Measurements from ENCODE around the gene LMF1. TPM values are rescaled to one million over a fixed set of nuclear protein-coding genes. Genes with fewer than 3 reads are reported as not detected.

The LMF1 gene
- polyA plus RNA-seq, 1 donor from 2014 or later, result 16.2 TPM

DNA sequence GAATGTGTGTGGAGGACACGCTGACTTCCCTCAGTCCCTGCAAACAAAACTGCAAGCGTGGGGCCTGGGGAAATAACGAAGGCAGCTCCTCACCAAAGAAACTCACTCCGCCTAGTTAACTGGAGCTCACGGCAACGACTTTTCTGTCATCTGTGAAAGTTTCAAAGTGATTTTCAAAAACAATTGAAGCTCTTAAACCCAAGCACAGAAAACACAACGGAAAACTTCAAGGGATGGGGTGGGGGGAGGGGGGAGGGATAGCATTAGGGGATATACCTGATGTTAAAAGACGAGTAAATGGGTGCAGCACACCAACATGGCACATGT lies 167.1 kb downstream of the LMF1 start:
- TF ChIP-seq, protein P1, sequence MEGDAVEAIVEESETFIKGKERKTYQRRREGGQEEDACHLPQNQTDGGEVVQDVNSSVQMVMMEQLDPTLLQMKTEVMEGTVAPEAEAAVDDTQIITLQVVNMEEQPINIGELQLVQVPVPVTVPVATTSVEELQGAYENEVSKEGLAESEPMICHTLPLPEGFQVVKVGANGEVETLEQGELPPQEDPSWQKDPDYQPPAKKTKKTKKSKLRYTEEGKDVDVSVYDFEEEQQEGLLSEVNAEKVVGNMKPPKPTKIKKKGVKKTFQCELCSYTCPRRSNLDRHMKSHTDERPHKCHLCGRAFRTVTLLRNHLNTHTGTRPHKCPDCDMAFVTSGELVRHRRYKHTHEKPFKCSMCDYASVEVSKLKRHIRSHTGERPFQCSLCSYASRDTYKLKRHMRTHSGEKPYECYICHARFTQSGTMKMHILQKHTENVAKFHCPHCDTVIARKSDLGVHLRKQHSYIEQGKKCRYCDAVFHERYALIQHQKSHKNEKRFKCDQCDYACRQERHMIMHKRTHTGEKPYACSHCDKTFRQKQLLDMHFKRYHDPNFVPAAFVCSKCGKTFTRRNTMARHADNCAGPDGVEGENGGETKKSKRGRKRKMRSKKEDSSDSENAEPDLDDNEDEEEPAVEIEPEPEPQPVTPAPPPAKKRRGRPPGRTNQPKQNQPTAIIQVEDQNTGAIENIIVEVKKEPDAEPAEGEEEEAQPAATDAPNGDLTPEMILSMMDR (IDR thresholded peaks at IDR 0.05; ENCODE audit: poor library complexity, severe bottlenecking), result no peak
- no peak for TF ChIP-seq EP300 (conservative IDR thresholded peaks at IDR 0.05; ENCODE audit: poor library complexity, severe bottlenecking)
- TF ChIP-seq TAF1 (IDR thresholded peaks at IDR 0.05; ENCODE audit: low read depth), result no peak
- TF ChIP-seq MXI1 (conservative IDR thresholded peaks at IDR 0.05; ENCODE audit: poor library complexity, severe bottlenecking), result no peak
- TF ChIP-seq, protein P2, sequence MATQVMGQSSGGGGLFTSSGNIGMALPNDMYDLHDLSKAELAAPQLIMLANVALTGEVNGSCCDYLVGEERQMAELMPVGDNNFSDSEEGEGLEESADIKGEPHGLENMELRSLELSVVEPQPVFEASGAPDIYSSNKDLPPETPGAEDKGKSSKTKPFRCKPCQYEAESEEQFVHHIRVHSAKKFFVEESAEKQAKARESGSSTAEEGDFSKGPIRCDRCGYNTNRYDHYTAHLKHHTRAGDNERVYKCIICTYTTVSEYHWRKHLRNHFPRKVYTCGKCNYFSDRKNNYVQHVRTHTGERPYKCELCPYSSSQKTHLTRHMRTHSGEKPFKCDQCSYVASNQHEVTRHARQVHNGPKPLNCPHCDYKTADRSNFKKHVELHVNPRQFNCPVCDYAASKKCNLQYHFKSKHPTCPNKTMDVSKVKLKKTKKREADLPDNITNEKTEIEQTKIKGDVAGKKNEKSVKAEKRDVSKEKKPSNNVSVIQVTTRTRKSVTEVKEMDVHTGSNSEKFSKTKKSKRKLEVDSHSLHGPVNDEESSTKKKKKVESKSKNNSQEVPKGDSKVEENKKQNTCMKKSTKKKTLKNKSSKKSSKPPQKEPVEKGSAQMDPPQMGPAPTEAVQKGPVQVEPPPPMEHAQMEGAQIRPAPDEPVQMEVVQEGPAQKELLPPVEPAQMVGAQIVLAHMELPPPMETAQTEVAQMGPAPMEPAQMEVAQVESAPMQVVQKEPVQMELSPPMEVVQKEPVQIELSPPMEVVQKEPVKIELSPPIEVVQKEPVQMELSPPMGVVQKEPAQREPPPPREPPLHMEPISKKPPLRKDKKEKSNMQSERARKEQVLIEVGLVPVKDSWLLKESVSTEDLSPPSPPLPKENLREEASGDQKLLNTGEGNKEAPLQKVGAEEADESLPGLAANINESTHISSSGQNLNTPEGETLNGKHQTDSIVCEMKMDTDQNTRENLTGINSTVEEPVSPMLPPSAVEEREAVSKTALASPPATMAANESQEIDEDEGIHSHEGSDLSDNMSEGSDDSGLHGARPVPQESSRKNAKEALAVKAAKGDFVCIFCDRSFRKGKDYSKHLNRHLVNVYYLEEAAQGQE (IDR thresholded peaks at IDR 0.05; ENCODE audit: borderline replicate concordance), result no peak
- TF ChIP-seq RAD21 (conservative IDR thresholded peaks at IDR 0.05), result no peak
- H3K9me2 ChIP-seq (ENCODE audit: insufficient read depth, low read length), result no peaks in the 10 kb centered on the region
- H3K4me3 ChIP-seq (ENCODE audit: low read length), result no peak overlapping the region
- peaks cover 15% of the 10 kb centered on the region for H3K27me3 ChIP-seq (ENCODE audit: insufficient read depth, low read depth, low read length)
- H3K79me2 ChIP-seq (replicated peaks; ENCODE audit: insufficient read depth, low read length), result no peaks in the 10 kb centered on the region
- no peak overlapping the region for H2AFZ ChIP-seq (ENCODE audit: low read depth, low read length)
- H3K36me3 ChIP-seq (ENCODE audit: insufficient read depth, low read length), result no peaks in the 10 kb centered on the region
- no peak overlapping the region for H3K9ac ChIP-seq (ENCODE audit: low read length)
- no peaks in the 10 kb centered on the region for H3K9me3 ChIP-seq (ENCODE audit: low read length)
- H4K20me1 ChIP-seq (ENCODE audit: insufficient read depth), result no peaks in the 10 kb centered on the region
- no peaks in the 10 kb centered on the region for H3F3A ChIP-seq (ENCODE audit: insufficient read depth, low read length, poor library complexity, severe bottlenecking)
- no peak overlapping the region for H3K4me2 ChIP-seq (ENCODE audit: low read length)
- no peak overlapping the region for H3K27ac ChIP-seq (ENCODE audit: low read length)

Other genes with a start within 250 kb of the LMF1 start
- 73.4 and 98.7 TPM in 2 replicates for gene ANTKMT, start 249.8 kb downstream of the LMF1 start, polyA plus RNA-seq
- gene CCDC78, start 244.5 kb downstream of the LMF1 start, polyA plus RNA-seq, result 8.8 and 10.7 TPM in 2 replicates
- gene HAGHL, start 243.9 kb downstream of the LMF1 start, polyA plus RNA-seq, result 28.3 and 37.6 TPM in 2 replicates
- 57.8 and 62.4 TPM in 2 replicates for gene CIAO3, start 230.0 kb downstream of the LMF1 start, polyA plus RNA-seq
- 0.40 and 0.63 TPM in 2 replicates for gene MSLN, start 210.2 kb downstream of the LMF1 start, polyA plus RNA-seq
- gene RPUSD1, start 182.6 kb downstream of the LMF1 start, polyA plus RNA-seq, result 42.4 and 44.8 TPM in 2 replicates
- 25.7 and 31.2 TPM in 2 replicates for gene CHTF18, start 182.4 kb downstream of the LMF1 start, polyA plus RNA-seq
- gene GNG13, start 170.2 kb downstream of the LMF1 start, polyA plus RNA-seq, result not detected in 2 replicates
- 3.9 and 4.6 TPM in 2 replicates for gene SOX8, start 10.8 kb upstream of the LMF1 start, polyA plus RNA-seq
- not detected in 2 replicates for gene SSTR5, start 101.8 kb upstream of the LMF1 start, polyA plus RNA-seq
- 0.79 TPM in 1 of 2 replicates, not detected in the other for gene C1QTNF8, start 125.3 kb upstream of the LMF1 start, polyA plus RNA-seq
- gene CACNA1H, start 182.1 kb upstream of the LMF1 start, polyA plus RNA-seq, result 27.7 and 35.7 TPM in 2 replicates

Measured in neural cell (in vitro differentiated cells).